Breast epithelium (tissue), 3 donors: Measurements from ENCODE around the gene ZNF207.

Experiments used
- POLR2A ChIP-seq: fragments of 450-650 bp; IDR thresholded peaks from one replicate; pipeline ENCODE4 v1.6.1; 2016; ENCODE audit warnings: antibody characterized with exemption, mild to moderate bottlenecking, moderate library complexity
- POLR2AphosphoS5 ChIP-seq, 3 donors: sonication (generic); formaldehyde crosslinking; IDR thresholded peaks; one replicate each; pipeline ENCODE4 v1.6.1; 2017; ENCODE audit warnings: antibody characterized with exemption in 3 of 3
- TF ChIP-seq, protein P1 (sequence below), 3 donors: fragments of 450-650 bp; IDR thresholded peaks; one replicate each; pipeline ENCODE4 v1.5.1; 2016 to 2017; ENCODE audit warnings: antibody characterized with exemption in 3 of 3, mild to moderate bottlenecking in 3 of 3, moderate library complexity in 3 of 3

DNA sequence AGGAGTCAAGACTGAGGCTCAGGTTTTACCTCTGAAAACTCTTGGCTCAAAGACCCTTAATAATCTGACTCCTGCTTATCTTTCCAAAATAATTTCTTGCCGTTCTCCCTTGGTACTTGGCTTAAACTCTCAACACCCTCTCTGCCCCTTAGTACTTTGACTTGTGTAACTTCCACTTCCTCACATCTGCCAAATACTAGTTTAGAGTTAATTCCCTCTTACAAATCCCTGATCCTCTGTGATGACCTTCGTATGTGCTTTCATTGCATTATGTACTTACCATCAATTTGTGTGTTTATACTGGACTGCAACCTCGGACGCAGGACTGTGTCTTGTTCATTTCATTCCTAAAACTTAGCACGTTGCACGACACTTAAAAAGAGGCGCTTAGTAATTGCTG lies 35.2 kb downstream of the ZNF207 start:
- TF ChIP-seq, protein P1, sequence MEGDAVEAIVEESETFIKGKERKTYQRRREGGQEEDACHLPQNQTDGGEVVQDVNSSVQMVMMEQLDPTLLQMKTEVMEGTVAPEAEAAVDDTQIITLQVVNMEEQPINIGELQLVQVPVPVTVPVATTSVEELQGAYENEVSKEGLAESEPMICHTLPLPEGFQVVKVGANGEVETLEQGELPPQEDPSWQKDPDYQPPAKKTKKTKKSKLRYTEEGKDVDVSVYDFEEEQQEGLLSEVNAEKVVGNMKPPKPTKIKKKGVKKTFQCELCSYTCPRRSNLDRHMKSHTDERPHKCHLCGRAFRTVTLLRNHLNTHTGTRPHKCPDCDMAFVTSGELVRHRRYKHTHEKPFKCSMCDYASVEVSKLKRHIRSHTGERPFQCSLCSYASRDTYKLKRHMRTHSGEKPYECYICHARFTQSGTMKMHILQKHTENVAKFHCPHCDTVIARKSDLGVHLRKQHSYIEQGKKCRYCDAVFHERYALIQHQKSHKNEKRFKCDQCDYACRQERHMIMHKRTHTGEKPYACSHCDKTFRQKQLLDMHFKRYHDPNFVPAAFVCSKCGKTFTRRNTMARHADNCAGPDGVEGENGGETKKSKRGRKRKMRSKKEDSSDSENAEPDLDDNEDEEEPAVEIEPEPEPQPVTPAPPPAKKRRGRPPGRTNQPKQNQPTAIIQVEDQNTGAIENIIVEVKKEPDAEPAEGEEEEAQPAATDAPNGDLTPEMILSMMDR (IDR thresholded peaks at IDR 0.05), result no peak
- TF ChIP-seq POLR2AphosphoS5 (IDR thresholded peaks at IDR 0.05) (no peak), POLR2A (no peak)
